Left ventricle myocardium inferior (tissue), 1 donor: ENCODE measurements around the gene ELMOD3. TPM values are rescaled to one million over a fixed set of nuclear protein-coding genes. Genes with fewer than 3 reads are reported as not detected.

Source experiments
- DNase-seq: peaks from one replicate; pipeline ENCODE4 v3.0.0-alpha.2; 2020
- H3K27ac ChIP-seq: fragments of 200-600 bp; replicated peaks from 2 replicates; pipeline ENCODE4 v1.8.0; 2021
- H3K27me3 ChIP-seq: fragments of 200-600 bp; 2 replicates; pipeline ENCODE4 v1.8.0; 2021; ENCODE audit warnings: low read depth
- H3K36me3 ChIP-seq: fragments of 200-600 bp; 2 replicates; pipeline ENCODE4 v1.8.0; 2021
- H3K4me1 ChIP-seq: fragments of 200-600 bp; 2 replicates; pipeline ENCODE4 v1.8.0; 2021
- H3K4me3 ChIP-seq: fragments of 200-600 bp; 2 replicates; pipeline ENCODE4 v1.8.0; 2021; ENCODE audit warnings: mild to moderate bottlenecking, moderate library complexity
- H3K9me3 ChIP-seq: fragments of 200-600 bp; replicated peaks from 2 replicates; pipeline ENCODE4 v1.8.0; 2021
- CTCF ChIP-seq: fragments of 200-600 bp; IDR thresholded peaks from 2 replicates; pipeline ENCODE4 v1.8.0; 2021; ENCODE audit warnings: antibody characterized with exemption, mild to moderate bottlenecking, borderline replicate concordance
- intact Hi-C: fragments of 100-400 bp; cut with micrococcal nuclease; formaldehyde crosslinking; loops from one replicate; pipeline ENCODE4 v1.11.0; 2022
- total RNA-seq: library from RNA; stranded (reverse); fragmentation: NEBNext Ultra II Directional; extraction: Animal tissue kit (Norgen Biotek cat#: 25700); gene quantifications from one replicate; pipeline ENCODE4 v1.2.1, GENCODE V29; 2021
- donor health status: DM: no; HTN: yes; CAD: no; lungs with severe emphysema.

ELMOD3 gene
- total RNA-seq, 1 donor from 2014 or later, result 10.6 TPM

GRCh38 chr2:85383850-85384249 is 29.3 kb downstream of the ELMOD3 start:
- DNase-seq, result no peak
- no peak overlapping the region for H3K4me3 ChIP-seq
- intact Hi-C loops, result no loop called here
- no peaks in the 10 kb centered on the region for H3K27me3 ChIP-seq
- no peaks in the 10 kb centered on the region for H3K4me1 ChIP-seq
- TF ChIP-seq CTCF, result no peak
- H3K36me3 ChIP-seq, result peaks cover 92% of the 10 kb centered on the region
- no peak overlapping the region for H3K27ac ChIP-seq
- H3K9me3 ChIP-seq, result no peaks in the 10 kb centered on the region

GRCh38 chr2:85385746-85386145 is 31.2 kb downstream of the ELMOD3 start:
- intact Hi-C loops, result no loop called here
- H3K27me3 ChIP-seq, result no peaks in the 10 kb centered on the region
- peaks cover 90% of the 10 kb centered on the region for H3K36me3 ChIP-seq
- no peak for DNase-seq
- H3K4me1 ChIP-seq, result no peaks in the 10 kb centered on the region
- H3K27ac ChIP-seq, result no peak overlapping the region
- no peaks in the 10 kb centered on the region for H3K9me3 ChIP-seq
- H3K4me3 ChIP-seq, result no peak overlapping the region
- no peak for TF ChIP-seq CTCF

GRCh38 chr2:85387754-85388153 is 33.2 kb downstream of the ELMOD3 start:
- peaks cover 76% of the 10 kb centered on the region for H3K36me3 ChIP-seq
- no peak for TF ChIP-seq CTCF
- no peak overlapping the region for H3K27ac ChIP-seq
- H3K9me3 ChIP-seq, result no peaks in the 10 kb centered on the region
- no peak for DNase-seq
- intact Hi-C loops, result no loop called here
- no peaks in the 10 kb centered on the region for H3K27me3 ChIP-seq
- H3K4me1 ChIP-seq, result no peaks in the 10 kb centered on the region
- no peak overlapping the region for H3K4me3 ChIP-seq

- Histone ChIP-seq H3K4me1 (no peaks in the 10 kb centered on the region), H3K27ac (no peak overlapping the region), H3K9me3 (no peaks in the 10 kb centered on the region), H3K27me3 (no peaks in the 10 kb centered on the region), H3K4me3 (no peak overlapping the region), H3K36me3 (peaks cover 65% of the 10 kb centered on the region)
- no peak for TF ChIP-seq CTCF
- intact Hi-C loops, result no loop called here
- DNase-seq, result no peak
These were observed 34.4 kb downstream of the ELMOD3 start for GRCh38 chr2:85388878-85389538.

GRCh38 chr2:85390941-85391669 is 36.5 kb downstream of the ELMOD3 start:
- Histone ChIP-seq H3K4me3 (no peak overlapping the region), H3K27me3 (no peaks in the 10 kb centered on the region), H3K27ac (no peak overlapping the region), H3K4me1 (no peaks in the 10 kb centered on the region), H3K9me3 (no peaks in the 10 kb centered on the region), H3K36me3 (peaks cover 47% of the 10 kb centered on the region)
- intact Hi-C loops, result no loop called here
- peak; percentile 47 for DNase-seq
- TF ChIP-seq CTCF, result peak; percentile 61
